Fibroblast of lung (primary cell): ENCODE measurements around the gene NHERF2.

ENCODE experiments used
- CTCF ChIP-seq, 2 donors: IDR thresholded peaks in 1 of 2; conservative IDR thresholded peaks in 1 of 2; 1 replicate in 1 of 2; 2 replicates in 1 of 2; pipeline ENCODE4 v1.5.1; 2011 to 2012; ENCODE audit warnings: low read length in 2 of 2, control low read depth in 1 of 2, inconsistent platforms in 1 of 2, low read depth in 1 of 2, mild to moderate bottlenecking in 1 of 2
- EZH2 ChIP-seq: IDR thresholded peaks from 2 replicates; pipeline ENCODE4 v1.5.1; 2012; ENCODE audit warnings: low read length, control low read depth, mild to moderate bottlenecking; ENCODE audit errors: missing control alignments

- TF ChIP-seq CTCF (conservative IDR thresholded peaks at IDR 0.05 in 1 of 2, IDR thresholded peaks at IDR 0.05 in 1 of 2; ENCODE audit: low read depth in 1 of 2, low read length in 2 of 2) (no peak), EZH2 (no peak)
These were observed 5.8 kb downstream of the NHERF2 start for GRCh38 chr16:2032285-2033056.
